ENCODE results near the gene TUSC2.

DNA sequence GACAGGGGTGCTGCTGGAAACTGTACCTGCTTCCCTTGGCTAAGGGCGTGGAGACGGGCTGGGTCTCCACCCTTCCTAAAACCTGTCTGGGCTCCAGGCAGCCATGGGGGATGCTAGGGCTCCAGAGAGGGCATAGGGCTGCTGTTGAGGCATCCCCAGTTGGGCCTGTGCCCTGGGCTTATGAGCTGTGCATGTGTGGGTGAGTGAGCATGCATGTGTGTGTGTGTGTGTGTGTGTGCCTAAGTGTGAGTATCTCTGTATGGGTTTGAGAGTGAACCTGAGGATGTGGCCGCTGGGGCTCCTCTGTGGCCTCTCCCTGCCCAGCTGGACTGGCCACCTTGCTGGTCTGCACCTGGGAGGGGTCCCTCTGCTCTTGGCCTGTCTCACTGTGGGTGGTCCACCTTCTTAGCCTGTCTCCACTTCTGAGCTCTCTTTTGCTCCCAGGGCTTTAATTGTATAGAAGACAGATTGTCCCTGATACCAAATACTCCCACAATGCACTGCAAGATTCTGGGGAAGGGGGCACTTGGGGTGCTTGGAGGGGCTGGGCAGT, 43.2 kb upstream of the TUSC2 start:
- TF ChIP-seq, protein P1, sequence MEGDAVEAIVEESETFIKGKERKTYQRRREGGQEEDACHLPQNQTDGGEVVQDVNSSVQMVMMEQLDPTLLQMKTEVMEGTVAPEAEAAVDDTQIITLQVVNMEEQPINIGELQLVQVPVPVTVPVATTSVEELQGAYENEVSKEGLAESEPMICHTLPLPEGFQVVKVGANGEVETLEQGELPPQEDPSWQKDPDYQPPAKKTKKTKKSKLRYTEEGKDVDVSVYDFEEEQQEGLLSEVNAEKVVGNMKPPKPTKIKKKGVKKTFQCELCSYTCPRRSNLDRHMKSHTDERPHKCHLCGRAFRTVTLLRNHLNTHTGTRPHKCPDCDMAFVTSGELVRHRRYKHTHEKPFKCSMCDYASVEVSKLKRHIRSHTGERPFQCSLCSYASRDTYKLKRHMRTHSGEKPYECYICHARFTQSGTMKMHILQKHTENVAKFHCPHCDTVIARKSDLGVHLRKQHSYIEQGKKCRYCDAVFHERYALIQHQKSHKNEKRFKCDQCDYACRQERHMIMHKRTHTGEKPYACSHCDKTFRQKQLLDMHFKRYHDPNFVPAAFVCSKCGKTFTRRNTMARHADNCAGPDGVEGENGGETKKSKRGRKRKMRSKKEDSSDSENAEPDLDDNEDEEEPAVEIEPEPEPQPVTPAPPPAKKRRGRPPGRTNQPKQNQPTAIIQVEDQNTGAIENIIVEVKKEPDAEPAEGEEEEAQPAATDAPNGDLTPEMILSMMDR (IDR thresholded peaks at IDR 0.05) = no peak
- TF ChIP-seq POLR2A (IDR thresholded peaks at IDR 0.05) = no peak

All from testis (tissue), 2 donors.